Astrocyte (in vitro differentiated cells and primary cell): ENCODE data around the gene ADAMTS6.

Experiments
- CTCF ChIP-seq: IDR thresholded peaks from 2 replicates; pipeline ENCODE4 v1.5.1; 2011; ENCODE audit warnings: low read depth, mild to moderate bottlenecking, inconsistent platforms, low read length, moderate library complexity; ENCODE audit not compliant: insufficient read depth
- EZH2 ChIP-seq: IDR thresholded peaks from 2 replicates; pipeline ENCODE4 v1.6.1; 2012; ENCODE audit warnings: mild to moderate bottlenecking, low read length, inconsistent platforms; ENCODE audit not compliant: insufficient read depth

GRCh38 chr5:65261499-65261898 lies 220.2 kb downstream of the ADAMTS6 start:
- TF ChIP-seq CTCF (no peak), EZH2 (no peak)
